Measurements from ENCODE around the gene OVAAL. TPM values are rescaled to one million over a fixed set of nuclear protein-coding genes. Genes with fewer than 3 reads are reported as not detected.
A peak's percentile ranks its signal among the peaks of the same experiment; 100 is the strongest.

OVAAL gene
- total and polyA plus RNA-seq, 2 of the 8 experiments (the other 6 are each of a cell fraction or from before 2014, with no cell fraction given), result not detected

DNA sequence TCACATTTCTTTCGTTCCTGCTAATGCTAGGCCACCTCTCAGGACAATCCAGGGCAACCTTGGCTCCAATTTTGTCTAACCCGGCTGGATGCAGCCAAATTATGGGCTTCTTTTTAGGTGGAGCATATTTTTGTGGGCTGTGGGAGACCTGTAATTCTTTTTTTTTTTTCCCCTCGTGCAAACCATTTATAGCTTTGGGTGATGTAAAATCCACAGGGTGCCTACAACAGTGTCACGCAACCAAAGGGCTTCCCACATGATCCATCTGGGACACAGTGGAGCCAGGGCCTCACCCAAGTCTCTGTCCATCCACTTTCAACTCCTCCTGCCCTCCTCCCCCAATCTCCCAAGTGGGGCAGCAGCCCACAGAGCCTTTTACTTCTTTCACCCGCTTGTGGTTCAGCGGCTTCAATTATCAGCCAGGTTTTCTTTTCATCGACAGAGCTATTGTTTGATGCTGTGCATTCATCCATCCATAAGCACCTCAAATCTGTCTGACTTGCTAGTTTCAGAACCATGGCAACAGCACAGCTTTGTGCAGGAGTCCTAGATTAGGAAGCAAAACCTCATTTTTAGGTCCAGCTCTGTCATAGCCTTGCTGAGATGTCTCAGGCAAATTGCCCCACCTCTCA lies 10.0 kb upstream of the OVAAL start:
- no peak overlapping the region for H3K9ac ChIP-seq (replicated peaks in 1 of 4; ENCODE audit: extremely low read depth in 1 of 4, low read depth in 3 of 4, low read length in 3 of 4)
- no peak overlapping the region for H3K14ac ChIP-seq (ENCODE audit: insufficient read length)
- no peaks in the 10 kb centered on the region for H3K23me2 ChIP-seq (ENCODE audit: low read depth, low read length)
- no peaks in the 10 kb centered on the region for H3K36me3 ChIP-seq (ENCODE audit: control insufficient read depth in 2 of 4, insufficient read depth in 4 of 4, low read length in 3 of 4)
- no peak overlapping the region for H2BK12ac ChIP-seq (ENCODE audit: low read depth, low read length)
- ChIA-PET CTCF (ENCODE audit: partially characterized antibody) (interaction anchor here (0.8 to 3.0 kb wide), 4 partner anchors 9 to 38 kb away, joined by 3 to 10 read pairs (median 3); partner anchors contain the start of gene OVAAL), POLR2A (ENCODE audit: partially characterized antibody) (interaction anchor here (0.7 kb wide), 1 partner anchor 296 kb away, joined by 3 read pairs; no protein-coding TSS in a partner anchor)
- H3K18ac ChIP-seq (ENCODE audit: extremely low read depth, low read length), result no peak overlapping the region
- no peak overlapping the region for H2BK5ac ChIP-seq (ENCODE audit: low read depth, low read length)
- H3K27ac ChIP-seq (ENCODE audit: low read depth, low read length), result no peak overlapping the region
- H3K9me3 ChIP-seq (ENCODE audit: insufficient read depth in 2 of 2, low read depth in 1 of 2, low read length in 1 of 2), result no peaks in the 10 kb centered on the region
- no peak overlapping the region for H4K5ac ChIP-seq (ENCODE audit: insufficient read length, low read depth, low read length)
- DNase-seq (ENCODE audit: low read depth in 1 of 2, low spot score in 2 of 2) (no peak), FAIRE-seq (no peak)
- no peak overlapping the region for H2BK20ac ChIP-seq (ENCODE audit: low read length)
- H3K79me2 ChIP-seq (ENCODE audit: control insufficient read depth in 1 of 2, insufficient read depth in 2 of 2, low read length in 2 of 2), result no peaks in the 10 kb centered on the region
- H3K4me2 ChIP-seq (ENCODE audit: insufficient read depth in 1 of 2, low read depth in 2 of 2, low read length in 2 of 2), result no peak overlapping the region
- H4K8ac ChIP-seq (ENCODE audit: extremely low read depth, insufficient read depth, low read length), result no peak overlapping the region; the same call in 1 of the 2 replicates
- 86% methylated on average over 6 of the region's 7 CpGs; no CpG with 5 or more reads in 1 of the 2 experiments for WGBS, 2 experiments (ENCODE audit: extremely low coverage in 1 of 2, insufficient coverage in 1 of 2, insufficient read length in 1 of 2, insufficient replicate concordance in 2 of 2, low coverage in 1 of 2, low lambda C conversion rate in 2 of 2, missing lambda C conversion rate in 1 of 2)
- H3K4ac ChIP-seq (replicated peaks; ENCODE audit: insufficient read length, low read depth, low read length), result no peak overlapping the region
- H2BK120ac ChIP-seq (replicated peaks; ENCODE audit: low read depth, low read length), result no peak overlapping the region
- no peaks in the 10 kb centered on the region for H4K20me1 ChIP-seq (replicated peaks in 1 of 2; ENCODE audit: control insufficient read depth in 1 of 2, insufficient read depth in 2 of 2, low read length in 2 of 2)
- H3K4me3 ChIP-seq (ENCODE audit: extremely low read depth in 1 of 4, insufficient read depth in 2 of 4, low read depth in 3 of 4, low read length in 4 of 4), result no peak overlapping the region
- no peaks in the 10 kb centered on the region for H3K79me1 ChIP-seq (ENCODE audit: low read depth, low read length)
- 0 out of 2 replicates have a peak overlapping the region, but pooled peaks have one; percentile 21 for H2AFZ ChIP-seq (ENCODE audit: low read length)
- H4K91ac ChIP-seq (replicated peaks; ENCODE audit: insufficient read length, low read length), result no peak overlapping the region
- no peak overlapping the region for H2BK15ac ChIP-seq (ENCODE audit: low read length)
- H3K4me1 ChIP-seq (replicated peaks in 1 of 4; ENCODE audit: control insufficient read depth in 3 of 4, insufficient read depth in 4 of 4, low read length in 3 of 4), result no peaks in the 10 kb centered on the region; a peak in 3 of 7 replicates
- H3K56ac ChIP-seq (replicated peaks; ENCODE audit: insufficient read length, low read depth, low read length), result no peak overlapping the region
- H3K23ac ChIP-seq (ENCODE audit: insufficient read length), result no peak overlapping the region
- no peaks in the 10 kb centered on the region for H3K27me3 ChIP-seq (replicated peaks in 1 of 4; ENCODE audit: control insufficient read depth in 3 of 4, extremely low read depth in 1 of 4, insufficient read depth in 3 of 4, low read length in 3 of 4)
- no peak overlapping the region for H2AK5ac ChIP-seq (ENCODE audit: low read depth, low read length)
- no peak for TF ChIP-seq MAFK (IDR thresholded peaks at IDR 0.05; ENCODE audit: low read depth, low read length)
- no peak for TF ChIP-seq RAD21 (IDR thresholded peaks at IDR 0.05 in 1 of 2, conservative IDR thresholded peaks at IDR 0.05 in 1 of 2; ENCODE audit: low read depth in 2 of 2, low read length in 2 of 2)
- no peak for TF ChIP-seq USF2 (IDR thresholded peaks at IDR 0.05; ENCODE audit: low read length)
- TF ChIP-seq, protein P1, sequence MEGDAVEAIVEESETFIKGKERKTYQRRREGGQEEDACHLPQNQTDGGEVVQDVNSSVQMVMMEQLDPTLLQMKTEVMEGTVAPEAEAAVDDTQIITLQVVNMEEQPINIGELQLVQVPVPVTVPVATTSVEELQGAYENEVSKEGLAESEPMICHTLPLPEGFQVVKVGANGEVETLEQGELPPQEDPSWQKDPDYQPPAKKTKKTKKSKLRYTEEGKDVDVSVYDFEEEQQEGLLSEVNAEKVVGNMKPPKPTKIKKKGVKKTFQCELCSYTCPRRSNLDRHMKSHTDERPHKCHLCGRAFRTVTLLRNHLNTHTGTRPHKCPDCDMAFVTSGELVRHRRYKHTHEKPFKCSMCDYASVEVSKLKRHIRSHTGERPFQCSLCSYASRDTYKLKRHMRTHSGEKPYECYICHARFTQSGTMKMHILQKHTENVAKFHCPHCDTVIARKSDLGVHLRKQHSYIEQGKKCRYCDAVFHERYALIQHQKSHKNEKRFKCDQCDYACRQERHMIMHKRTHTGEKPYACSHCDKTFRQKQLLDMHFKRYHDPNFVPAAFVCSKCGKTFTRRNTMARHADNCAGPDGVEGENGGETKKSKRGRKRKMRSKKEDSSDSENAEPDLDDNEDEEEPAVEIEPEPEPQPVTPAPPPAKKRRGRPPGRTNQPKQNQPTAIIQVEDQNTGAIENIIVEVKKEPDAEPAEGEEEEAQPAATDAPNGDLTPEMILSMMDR (IDR thresholded peaks at IDR 0.05; ENCODE audit: control extremely low read depth in 1 of 3, insufficient read depth in 1 of 3, low read depth in 1 of 3, low read length in 3 of 3), result no peak
- TF ChIP-seq POLR2AphosphoS5 (IDR thresholded peaks at IDR 0.05; ENCODE audit: low read depth, low read length), result no peak
- no peak for TF ChIP-seq TAF1 (IDR thresholded peaks at IDR 0.05; ENCODE audit: low read depth, low read length)
- no peak for TF ChIP-seq MAX (IDR thresholded peaks at IDR 0.05)
- no peak for TF ChIP-seq SP4 (IDR thresholded peaks at IDR 0.05; ENCODE audit: low read length)
- TF ChIP-seq KDM5A (IDR thresholded peaks at IDR 0.05; ENCODE audit: low read length), result no peak
